Stomach (tissue), 9 donors: ENCODE measurements around the gene FLRT1. TPM values are rescaled to one million over a fixed set of nuclear protein-coding genes. Genes with fewer than 3 reads are reported as not detected.

Source experiments
- DNase-seq, 2 donors: peaks; one replicate each; pipeline versions ENCODE4 v3.0.0 to v3.0.0-alpha.2; 2013 to 2019
- H3K27ac ChIP-seq, 5 donors: fragments of 200-600 bp in 4 of 5; sonication (generic) in 4 of 5; one replicate each; pipeline ENCODE4 v1.5.1; 2013 to 2019; ENCODE audit warnings: mild to moderate bottlenecking in 1 of 5, moderate library complexity in 1 of 5
- H3K27me3 ChIP-seq, 3 donors: fragments of 200-600 bp; sonication (generic); one replicate each; pipeline ENCODE4 v1.5.1; 2017 to 2019; ENCODE audit warnings: mixed run types in 1 of 3
- H3K36me3 ChIP-seq, 4 donors: fragments of 200-600 bp; sonication (generic); 1 replicate in 3 of 4; 2 replicates in 1 of 4; pipeline ENCODE4 v1.5.1; 2016 to 2019
- H3K4me1 ChIP-seq, 4 donors: fragments of 200-600 bp; sonication (generic); one replicate each; pipeline ENCODE4 v1.5.1; 2016 to 2019
- H3K4me3 ChIP-seq, 4 donors: fragments of 200-600 bp; sonication (generic) in 3 of 4; one replicate each; pipeline ENCODE4 v1.5.1; 2016 to 2019; ENCODE audit warnings: mild to moderate bottlenecking in 1 of 4
- H3K9me3 ChIP-seq, 4 donors: fragments of 200-600 bp; sonication (generic); one replicate each; pipeline ENCODE4 v1.5.1; 2016 to 2019
- CTCF ChIP-seq, 7 experiments: fragments of 450-650 bp in 4 of 7; fragments of 200-600 bp in 3 of 7; sonication (generic) in 3 of 7; IDR thresholded peaks; one replicate each; pipeline ENCODE4 v1.5.1; 2016 to 2019; ENCODE audit warnings: antibody characterized with exemption in 7 of 7, control low read depth in 2 of 7, mild to moderate bottlenecking in 1 of 7
- EP300 ChIP-seq: sonication (generic); formaldehyde crosslinking; IDR thresholded peaks from one replicate; pipeline ENCODE4 v1.6.1; 2017; ENCODE audit warnings: antibody characterized with exemption
- POLR2A ChIP-seq, 4 donors: fragments of 450-650 bp; IDR thresholded peaks; one replicate each; pipeline ENCODE4 v1.6.1; 2016; ENCODE audit warnings: antibody characterized with exemption in 4 of 4, control low read depth in 2 of 4, mild to moderate bottlenecking in 1 of 4, moderate library complexity in 1 of 4
- POLR2AphosphoS5 ChIP-seq, 3 donors: sonication (generic); formaldehyde crosslinking; IDR thresholded peaks; one replicate each; pipeline ENCODE4 v1.6.1; 2016; ENCODE audit warnings: antibody characterized with exemption in 3 of 3
- WGBS, 5 donors: extraction: QIAGEN DNeasy Blood & Tissue Kit in 3 of 5; methylation state at CpG; one replicate each; pipeline versions ENCODE4 v1.1.5 to v1.1.7; 2013 to 2018; 5-methylcytosine and 5-hydroxymethylcytosine counted together
- intact Hi-C: fragments of 100-400 bp; cut with DNase I; formaldehyde crosslinking; loops from one replicate; pipeline ENCODE4 v1.15.1; 2023; ENCODE audit warnings: low total_unique reads
- polyA plus RNA-seq, 3 donors: library from polyadenylated mRNA; stranded (reverse); fragments of 200-250 nt; gene quantifications; one replicate each; pipeline ENCODE4 v1.2.3, GENCODE V29; 2013
- total RNA-seq, 5 donors: library from RNA; depleted of rRNA; stranded (reverse); fragments of >200 nt; gene quantifications; one replicate each; pipeline versions ENCODE4 v1.1.0 to v1.2.3, GENCODE V29; 2014 to 2016
- donor health status: healthy with polysubstance abuse.
- donor health status: Bipolar disorder and iron deficiency.
- donor health status: healthy.

Gene FLRT1
- total and polyA plus RNA-seq, 8 donors = 0.12 to 1.3 (median 0.51) TPM; not detected in 4

GRCh38 chr11:63993100-63993499, 42.6 kb upstream of the FLRT1 start:
- peaks cover 0 to 9% (median 4%) of the 10 kb centered on the region in 4 donors for H3K4me1 ChIP-seq
- H3K36me3 ChIP-seq = peaks cover 37 to 100% (median 97%) of the 10 kb centered on the region in 4 donors
- H3K9me3 ChIP-seq = no peaks in the 10 kb centered on the region
- no peak for DNase-seq
- WGBS, 5 donors = 86 to 92% (median 90%) methylated on average over 5 of the region's 5 CpGs
- H3K27me3 ChIP-seq = no peaks in the 10 kb centered on the region
- TF ChIP-seq CTCF (IDR thresholded peaks at IDR 0.05) = no peak
- TF ChIP-seq POLR2AphosphoS5 (IDR thresholded peaks at IDR 0.05) = no peak
- no peak for TF ChIP-seq EP300
- intact Hi-C loops = no loop called here
- no peak overlapping the region for H3K27ac ChIP-seq
- no peak overlapping the region for H3K4me3 ChIP-seq

- no peak for DNase-seq
- no peak overlapping the region for H3K4me3 ChIP-seq
- 58 to 66% (median 64%) methylated on average over 6 of the region's 6 CpGs for WGBS, 5 donors
- TF ChIP-seq EP300 = no peak
- TF ChIP-seq POLR2AphosphoS5 (IDR thresholded peaks at IDR 0.05) = no peak
- no peak for TF ChIP-seq CTCF (IDR thresholded peaks at IDR 0.05)
- TF ChIP-seq POLR2A (IDR thresholded peaks at IDR 0.05) = no peak
- H3K27me3 ChIP-seq = no peaks in the 10 kb centered on the region
- peaks cover 6 to 11% (median 9%) of the 10 kb centered on the region in 4 donors for H3K4me1 ChIP-seq
- H3K36me3 ChIP-seq = peaks cover 41 to 99% (median 95%) of the 10 kb centered on the region in 4 donors
- H3K9me3 ChIP-seq = no peaks in the 10 kb centered on the region
- intact Hi-C loops = no loop called here
- no peak overlapping the region for H3K27ac ChIP-seq
These were observed 41.7 kb upstream of the FLRT1 start for GRCh38 chr11:63993993-63994392.

GRCh38 chr11:63996512-63996911, 39.2 kb upstream of the FLRT1 start:
- 84 to 90% (median 90%) methylated on average over 9 to 18 of the region's 18 CpGs for WGBS, 5 donors
- Histone ChIP-seq H3K36me3 (peaks cover 30 to 74% (median 71%) of the 10 kb centered on the region in 4 donors), H3K4me1 (peaks cover 29 to 35% (median 32%) of the 10 kb centered on the region in 4 donors), H3K9me3 (no peaks in the 10 kb centered on the region), H3K27ac (no peak overlapping the region), H3K4me3 (no peak overlapping the region), H3K27me3 (peaks cover 0 to 20% (median 0%) of the 10 kb centered on the region in 3 donors)
- intact Hi-C loops = no loop called here
- no peak for TF ChIP-seq EP300
- no peak for TF ChIP-seq POLR2AphosphoS5 (IDR thresholded peaks at IDR 0.05)
- TF ChIP-seq CTCF (IDR thresholded peaks at IDR 0.05) = no peak
- no peak for TF ChIP-seq POLR2A (IDR thresholded peaks at IDR 0.05)
- no peak for DNase-seq

- no peak for DNase-seq
- H3K9me3 ChIP-seq = no peaks in the 10 kb centered on the region
- TF ChIP-seq POLR2A (IDR thresholded peaks at IDR 0.05) (no peak), CTCF (IDR thresholded peaks at IDR 0.05) (no peak), EP300 (no peak), POLR2AphosphoS5 (IDR thresholded peaks at IDR 0.05) (no peak)
- no peak overlapping the region for H3K4me3 ChIP-seq
- peaks cover 30 to 67% (median 65%) of the 10 kb centered on the region in 4 donors for H3K36me3 ChIP-seq
- peaks cover 0 to 23% (median 0%) of the 10 kb centered on the region in 3 donors for H3K27me3 ChIP-seq
- peaks cover 29 to 42% (median 32%) of the 10 kb centered on the region in 4 donors for H3K4me1 ChIP-seq
- 91 to 93% (median 92%) methylated on average over 10 to 27 of the region's 27 CpGs for WGBS, 5 donors
- intact Hi-C loops = no loop called here
- H3K27ac ChIP-seq = no peak overlapping the region
These were observed 38.5 kb upstream of the FLRT1 start for GRCh38 chr11:63997104-63997700.
